ENCODE results near the gene NTPCR.
"Not testable (repeated sequence)": the region's sequence is repeated elsewhere in the genome, so short reads cannot be mapped to it uniquely, and the experiment has no call there.

Gene NTPCR

DNA sequence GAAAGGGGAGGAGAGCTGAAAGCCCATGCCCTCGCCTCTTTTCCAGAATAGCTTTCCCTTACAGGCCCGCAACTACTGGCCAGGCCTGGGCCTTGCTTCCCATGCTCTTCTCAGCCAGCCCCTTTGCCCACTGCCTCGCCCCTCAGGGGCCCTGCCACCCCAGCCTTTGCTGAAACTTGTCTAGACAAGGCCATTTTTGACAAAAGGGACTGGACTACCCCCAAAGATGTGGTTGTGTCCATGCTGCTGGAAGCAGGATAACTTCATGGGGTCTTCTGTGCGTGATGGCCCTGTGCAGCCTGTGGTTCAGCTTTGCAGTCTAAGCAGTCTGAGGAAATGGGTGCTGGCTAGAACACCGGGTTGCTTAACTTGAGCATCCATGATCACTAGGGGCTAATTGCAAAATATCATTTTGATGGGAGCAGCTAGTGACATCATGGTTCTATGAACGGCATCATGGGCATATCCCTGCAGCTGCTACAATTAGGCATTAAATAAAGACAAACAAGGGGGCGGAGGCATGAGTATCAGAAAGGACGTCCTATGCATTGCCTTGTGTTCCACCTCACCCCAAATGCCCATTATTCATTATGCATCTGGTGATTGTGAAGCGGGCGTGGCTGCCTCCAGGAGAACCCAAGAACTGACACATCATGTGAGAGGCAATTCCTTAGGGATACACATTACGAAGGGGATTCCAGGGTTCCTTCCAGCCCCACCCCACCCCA lies 36.8 kb downstream of the NTPCR start:
- no peak for DNase-seq

DNA sequence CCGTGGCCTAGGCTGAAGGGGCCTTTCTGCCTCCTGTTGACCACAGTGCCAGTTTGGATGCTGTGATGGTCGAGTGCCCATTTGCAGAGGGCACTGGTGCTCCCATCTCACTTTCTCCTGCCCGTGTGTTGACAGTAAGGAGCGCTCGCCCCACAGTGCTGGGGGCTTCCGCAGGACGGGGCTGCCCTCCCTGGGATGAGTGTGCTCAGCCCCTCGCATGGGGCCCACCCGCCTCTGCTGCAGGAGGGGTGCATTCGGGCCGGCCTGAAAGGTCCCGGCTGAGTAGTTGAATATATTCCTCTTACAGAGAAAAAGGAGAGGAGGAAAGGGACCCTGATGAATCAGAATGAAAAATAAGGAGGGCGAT lies 37.3 kb downstream of the NTPCR start:
- DNase-seq, result no peak

DNA sequence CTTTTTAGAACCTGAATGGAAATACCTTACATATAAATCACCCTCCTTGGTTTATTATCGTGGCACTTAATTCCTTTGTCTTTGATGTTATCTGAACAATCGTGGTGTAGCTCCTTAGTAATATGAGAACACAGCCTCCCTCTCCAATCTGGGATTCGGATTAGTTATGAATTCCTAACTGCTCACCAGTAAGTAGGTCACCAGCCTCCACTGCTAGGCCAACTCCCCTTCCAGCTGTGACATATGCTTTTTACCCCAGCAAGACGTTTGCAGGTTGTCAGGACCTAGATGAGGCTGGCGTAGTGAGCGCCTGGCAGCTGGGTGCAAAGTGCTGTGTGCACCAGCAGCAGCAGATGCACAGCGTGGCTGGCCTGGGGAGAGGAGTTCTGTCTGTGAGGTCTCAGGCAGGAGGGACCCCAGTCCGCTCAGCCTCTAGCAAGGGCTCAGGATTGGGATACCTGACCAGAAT lies 38.2 kb downstream of the NTPCR start:
- DNase-seq, result no peak

DNA sequence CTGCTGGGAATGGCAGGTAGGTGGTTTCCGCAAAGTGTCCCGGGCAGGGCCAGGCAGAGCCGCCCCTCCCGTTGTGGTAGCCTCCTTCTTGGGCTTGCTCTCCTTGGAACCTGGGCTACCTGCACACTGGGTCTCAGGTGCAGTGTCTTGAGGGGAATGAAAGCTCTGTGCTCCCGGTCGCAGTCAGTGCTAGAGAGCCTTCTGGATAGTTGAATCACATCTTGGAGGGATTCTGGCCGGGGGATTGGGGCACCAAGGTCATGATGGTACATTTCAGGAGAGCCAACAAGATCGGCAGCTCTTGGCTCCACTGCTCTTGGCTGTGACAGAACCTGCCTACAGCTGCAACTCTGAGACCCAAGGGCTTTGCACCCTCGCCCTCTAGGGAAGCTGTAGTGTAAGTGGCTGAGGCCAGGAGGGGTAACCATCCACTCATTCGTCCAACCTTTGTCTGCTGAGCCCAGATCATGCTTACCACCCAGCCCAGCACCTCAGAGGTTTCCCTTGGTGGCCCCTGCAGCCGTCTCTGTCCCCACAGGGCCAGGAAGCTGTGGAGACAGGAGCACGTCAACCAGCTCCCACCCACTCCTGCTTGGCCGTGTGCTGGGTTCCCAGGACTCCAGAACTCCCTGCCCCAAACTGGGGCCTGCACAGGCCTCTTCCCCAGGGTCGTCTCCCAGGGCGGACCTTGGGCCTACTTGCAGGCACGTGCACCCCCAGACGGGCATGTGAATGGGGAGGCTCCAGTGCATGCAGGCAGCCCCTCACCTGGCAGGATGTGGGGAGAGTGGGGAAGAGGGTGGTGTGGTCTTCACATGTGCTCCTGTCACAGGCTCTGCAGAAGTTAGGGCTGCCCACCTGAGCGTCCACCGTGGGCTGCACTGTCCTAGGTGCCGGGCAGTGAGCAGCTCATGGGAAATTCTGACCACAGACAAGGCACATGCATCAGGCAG lies 40.0 kb downstream of the NTPCR start:
- DNase-seq, result no peak

DNA sequence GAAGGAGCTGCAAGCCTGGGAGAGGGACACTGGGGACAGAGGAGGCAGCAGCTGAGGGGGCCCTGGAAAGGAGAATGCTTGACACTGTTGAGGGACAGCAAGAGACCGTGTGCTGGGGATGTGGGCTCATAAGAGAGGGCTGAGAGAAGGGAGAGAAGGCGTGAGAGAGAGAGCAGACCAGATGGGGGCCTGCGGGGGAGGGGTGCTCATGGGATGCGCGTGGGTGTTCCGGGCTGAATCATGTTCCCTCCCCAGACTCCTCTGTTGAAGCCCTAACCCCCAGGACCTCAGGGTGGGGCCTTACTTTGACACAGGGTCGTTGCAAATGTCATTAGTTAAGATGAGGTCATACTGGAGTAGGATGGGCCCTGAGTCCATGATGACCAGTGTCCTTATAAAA lies 40.8 kb downstream of the NTPCR start:
- DNase-seq, result no peak

DNA sequence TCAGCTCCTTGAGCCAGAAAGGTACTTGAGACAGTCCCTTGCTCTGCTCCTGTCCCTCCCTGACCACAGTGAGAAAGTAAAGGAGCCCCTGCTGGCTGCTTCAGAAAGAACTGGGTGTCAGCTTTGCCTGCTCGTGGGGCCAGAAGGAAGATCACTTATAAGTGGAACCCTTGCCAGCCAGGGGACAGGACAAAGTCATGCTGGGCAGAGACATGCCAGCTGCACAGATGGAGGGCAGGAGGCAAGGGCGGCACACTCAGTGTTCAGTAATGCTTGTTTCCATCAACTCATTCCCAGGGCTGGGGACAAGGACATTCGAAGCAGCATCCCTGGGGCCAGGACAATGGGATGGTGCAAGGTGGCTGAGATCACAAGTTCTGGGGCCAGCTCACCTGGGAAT lies 41.8 kb downstream of the NTPCR start:
- DNase-seq, result no peak

DNA sequence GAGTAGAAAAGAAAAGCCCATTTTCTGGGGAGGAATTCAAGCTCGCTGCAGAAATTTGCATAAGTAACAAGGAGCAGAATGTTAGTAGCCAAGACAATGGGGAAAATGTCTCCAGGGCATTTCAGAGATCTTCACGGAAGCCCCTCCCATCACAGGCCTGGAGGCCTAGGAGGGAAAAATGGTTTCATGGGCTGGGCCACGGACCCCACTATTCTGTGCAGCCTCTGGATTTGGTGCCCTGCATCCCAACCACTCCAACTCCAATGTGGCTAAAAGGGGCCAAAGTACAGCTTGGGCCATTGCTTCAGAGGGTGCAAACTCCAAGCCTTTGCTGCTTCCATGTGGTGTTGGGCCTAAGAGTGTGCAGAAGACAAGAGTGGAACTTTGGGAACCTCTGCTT lies 43.1 kb downstream of the NTPCR start:
- DNase-seq, result no peak

DNA sequence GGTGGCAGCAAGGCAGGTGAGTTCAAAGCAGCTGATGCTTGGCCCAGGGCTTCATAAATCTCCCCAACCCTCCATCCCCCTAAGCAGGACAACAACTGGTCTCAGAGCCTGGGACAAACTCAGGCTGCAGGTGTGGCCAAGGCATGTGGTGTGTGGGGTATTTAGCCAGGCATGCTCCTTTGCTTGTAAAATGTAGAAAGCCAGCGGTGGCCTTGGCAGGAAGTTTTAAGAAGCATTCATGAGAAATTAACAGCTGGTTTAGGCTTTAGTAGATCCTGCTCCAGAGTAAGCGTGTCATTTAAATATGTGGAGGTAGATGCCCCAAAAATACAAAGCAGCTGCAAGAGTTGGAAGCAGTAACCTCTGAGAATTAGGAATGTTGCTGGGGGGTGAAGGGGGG lies 44.8 kb downstream of the NTPCR start:
- DNase-seq, result no peak

DNA sequence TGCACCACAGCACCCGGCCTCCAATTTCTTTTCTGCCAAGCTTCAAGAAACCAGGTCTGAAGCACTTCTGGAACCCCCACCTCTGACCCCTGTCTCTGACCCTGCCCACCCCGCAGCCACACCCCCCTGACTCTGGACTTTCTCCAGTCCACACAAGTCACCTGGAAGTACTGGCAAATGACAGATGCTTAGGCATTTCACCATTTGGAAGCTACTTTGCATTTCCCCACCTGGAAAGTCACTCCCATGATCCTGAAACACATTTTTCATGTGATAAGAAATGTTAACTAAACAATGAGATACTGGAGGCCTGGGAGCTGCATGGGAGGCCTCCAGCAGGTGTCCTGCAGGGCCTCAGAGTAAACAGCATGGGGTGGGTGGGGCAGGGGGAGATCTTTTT lies 45.7 kb downstream of the NTPCR start:
- DNase-seq, result no peak

DNA sequence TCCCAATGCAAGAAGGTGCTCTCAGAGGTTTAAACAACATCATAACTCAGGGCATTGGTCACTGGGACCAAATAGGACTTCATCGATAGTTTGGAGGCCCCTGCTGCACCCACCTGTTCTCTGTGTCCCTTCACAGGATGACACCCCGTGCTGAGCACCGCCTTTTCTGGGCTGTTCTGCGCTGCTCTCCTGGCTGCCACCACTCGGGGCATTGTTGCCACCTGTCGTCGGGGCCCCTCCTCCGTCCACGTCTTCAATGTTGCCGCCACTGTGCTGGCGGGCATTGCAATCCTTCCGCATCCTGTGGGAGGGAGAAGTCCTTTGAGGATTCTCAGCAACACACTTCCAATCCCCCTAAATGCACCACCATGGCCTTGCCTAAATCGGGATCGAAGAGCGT lies 47.7 kb downstream of the NTPCR start:
- DNase-seq, result no peak

DNA sequence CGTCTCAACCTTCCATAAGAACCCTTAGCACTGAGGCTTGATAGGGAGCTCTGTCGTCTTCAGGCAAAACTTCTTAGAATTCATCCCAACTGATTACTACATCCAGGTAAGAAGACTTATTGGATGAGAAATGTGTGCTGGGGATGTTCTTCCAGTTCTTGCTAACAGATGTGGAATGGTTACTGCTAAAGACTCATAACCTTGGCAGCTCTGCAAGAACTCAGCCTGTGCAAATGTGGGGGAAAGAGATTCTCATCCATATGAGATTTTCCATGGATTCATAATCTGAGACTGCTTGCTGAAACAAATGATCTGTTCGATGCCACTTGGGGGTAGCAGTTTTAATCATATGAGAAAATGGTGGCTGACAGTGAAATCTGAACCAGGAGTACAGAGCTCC lies 48.2 kb downstream of the NTPCR start:
- no peak for DNase-seq

DNA sequence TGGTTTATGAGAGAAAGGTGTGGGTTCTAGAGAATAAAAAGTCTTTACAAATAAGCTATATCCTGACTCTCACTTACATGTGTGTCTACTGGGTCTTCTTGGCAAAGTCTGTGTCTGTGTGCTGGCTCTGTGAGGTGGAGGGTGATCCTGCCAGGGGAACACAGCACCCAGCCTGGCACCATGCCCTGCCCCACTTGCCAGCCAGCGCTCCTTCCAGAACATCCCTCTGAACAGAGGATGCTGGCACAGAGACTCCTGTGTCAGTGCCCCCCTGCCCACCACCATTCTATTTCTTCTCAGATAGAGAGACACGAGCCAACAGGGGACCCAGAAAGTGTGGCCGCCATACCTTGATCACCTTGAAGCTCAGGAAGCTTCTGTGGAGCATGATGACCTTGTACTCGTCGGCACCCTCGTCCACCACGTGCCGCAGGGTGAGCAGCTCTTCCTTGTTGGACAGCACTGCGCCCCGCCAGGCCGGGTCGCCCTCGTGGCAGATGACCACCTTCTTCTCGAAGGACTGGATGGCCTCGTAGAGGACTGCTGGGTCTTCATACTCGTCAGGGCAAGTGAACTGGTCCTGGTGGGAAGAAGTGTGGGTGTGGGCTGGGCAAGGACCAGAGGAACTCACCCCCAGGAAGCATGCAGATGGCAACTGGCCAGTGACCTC lies 49.7 kb downstream of the NTPCR start:
- no peak for DNase-seq

DNA sequence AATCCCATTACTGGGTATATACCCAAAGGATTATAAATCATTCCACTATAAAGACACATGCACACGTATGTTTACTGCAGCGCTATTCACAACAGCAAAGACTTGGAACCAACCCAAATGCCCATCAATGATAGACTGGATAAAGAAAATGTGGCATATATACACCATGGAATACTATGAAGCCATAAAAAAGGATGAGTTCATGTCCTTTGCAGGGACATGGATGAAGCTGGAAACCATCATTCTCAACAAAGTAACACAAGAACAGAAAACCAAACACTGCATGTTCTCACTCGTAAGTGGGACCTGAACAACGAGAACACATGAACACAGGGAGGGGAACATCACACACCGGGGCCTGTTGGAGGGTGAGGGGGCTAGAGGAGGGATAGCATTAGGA lies 53.2 kb downstream of the NTPCR start:
- DNase-seq, result not testable (repeated sequence)

DNA sequence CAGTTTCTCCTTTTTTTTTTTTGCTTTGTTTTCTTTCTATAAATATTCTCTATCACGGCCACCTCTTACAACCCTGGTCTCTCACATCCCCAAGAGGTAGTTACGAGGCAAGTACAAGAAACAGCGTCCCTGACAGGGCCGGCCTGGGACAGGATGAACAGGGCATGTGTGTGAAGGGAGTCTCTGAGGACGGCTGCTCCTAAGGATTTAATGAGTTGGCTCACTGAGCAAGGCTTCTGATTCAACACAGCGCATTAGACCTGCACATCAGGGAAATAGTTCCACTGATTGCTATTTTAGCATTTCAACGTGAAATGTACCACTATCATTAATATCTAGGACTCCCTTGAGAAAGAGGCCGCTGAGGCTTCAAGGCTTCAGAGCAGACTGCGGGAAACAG lies 54.0 kb downstream of the NTPCR start:
- DNase-seq, result no peak

DNA sequence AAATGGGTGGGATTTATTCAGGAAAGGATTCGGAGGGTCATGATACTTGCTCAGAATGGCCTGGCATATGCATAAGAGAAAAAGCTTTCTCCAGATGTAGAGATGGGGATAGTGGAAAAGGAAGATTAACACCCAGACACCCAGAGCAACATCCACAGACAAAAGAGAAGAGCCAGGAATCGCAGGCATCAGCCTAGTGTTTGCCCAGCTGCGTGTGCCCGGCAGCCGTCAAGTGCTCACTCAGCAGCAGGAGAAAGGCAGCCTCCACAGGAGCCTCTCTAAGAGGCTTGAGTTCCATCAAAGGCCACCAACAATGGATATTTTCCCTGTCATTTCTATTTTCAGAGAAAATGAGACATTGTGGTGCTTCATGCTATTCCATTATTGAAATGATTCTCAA lies 54.7 kb downstream of the NTPCR start:
- no peak for DNase-seq

DNA sequence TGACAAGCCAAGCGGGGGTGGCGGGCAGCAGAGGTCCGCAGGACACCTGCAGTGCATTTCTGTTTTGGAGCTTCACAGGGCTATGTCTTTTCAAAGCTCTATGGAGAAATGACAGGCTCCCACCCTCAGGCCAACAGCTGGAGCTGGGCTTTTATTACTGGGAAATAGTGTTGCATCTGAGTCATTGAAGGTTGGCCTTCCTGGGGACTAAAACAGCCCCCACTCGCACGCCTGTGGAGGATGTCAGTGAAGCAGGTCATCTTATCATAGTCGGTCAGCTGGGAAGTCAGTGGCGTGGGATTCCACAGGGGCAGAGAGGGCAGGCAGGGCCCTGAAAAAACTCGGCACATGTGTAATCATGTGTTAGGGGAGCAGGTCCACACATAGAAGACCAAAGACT lies 55.3 kb downstream of the NTPCR start:
- no peak for DNase-seq

DNA sequence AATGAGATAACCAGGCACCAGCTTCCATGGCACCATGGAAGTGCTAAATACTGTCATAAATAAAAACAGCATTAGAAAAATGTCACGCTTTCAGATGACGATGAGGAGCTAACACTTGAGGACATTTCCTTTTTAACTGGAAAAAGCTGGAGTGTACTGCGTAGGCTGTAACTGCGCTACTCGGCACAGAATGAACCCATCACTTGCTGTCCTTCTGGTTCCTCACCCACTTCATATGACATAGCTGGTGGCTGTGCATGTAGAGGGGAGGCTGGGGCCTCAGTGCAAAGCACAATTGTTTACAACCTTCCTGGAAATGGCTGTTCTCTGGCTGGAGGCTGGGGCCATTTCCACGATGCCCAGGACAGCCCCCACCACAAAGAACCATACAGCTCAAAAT lies 55.7 kb downstream of the NTPCR start:
- DNase-seq, result no peak

DNA sequence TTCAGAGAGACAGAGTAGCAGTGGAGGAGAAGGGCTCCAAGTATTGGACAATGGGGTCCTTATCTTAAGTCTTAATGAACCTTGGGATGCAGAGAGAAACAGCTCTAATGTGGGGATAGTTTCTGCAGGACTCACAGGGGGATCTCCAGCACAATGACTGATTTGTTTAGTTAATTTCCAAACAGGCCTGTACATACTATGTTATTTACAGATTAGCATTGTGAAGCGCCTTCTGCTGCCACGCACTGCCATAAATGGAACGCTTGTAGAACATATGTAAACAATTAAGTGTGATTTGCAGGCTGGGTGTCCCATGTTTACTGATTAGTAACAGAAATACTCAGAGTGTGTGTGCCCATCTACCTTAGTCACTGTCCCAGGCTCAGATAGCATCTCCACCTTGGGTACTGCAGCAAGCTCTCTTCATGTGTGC lies 56.1 kb downstream of the NTPCR start:
- no peak for DNase-seq

DNA sequence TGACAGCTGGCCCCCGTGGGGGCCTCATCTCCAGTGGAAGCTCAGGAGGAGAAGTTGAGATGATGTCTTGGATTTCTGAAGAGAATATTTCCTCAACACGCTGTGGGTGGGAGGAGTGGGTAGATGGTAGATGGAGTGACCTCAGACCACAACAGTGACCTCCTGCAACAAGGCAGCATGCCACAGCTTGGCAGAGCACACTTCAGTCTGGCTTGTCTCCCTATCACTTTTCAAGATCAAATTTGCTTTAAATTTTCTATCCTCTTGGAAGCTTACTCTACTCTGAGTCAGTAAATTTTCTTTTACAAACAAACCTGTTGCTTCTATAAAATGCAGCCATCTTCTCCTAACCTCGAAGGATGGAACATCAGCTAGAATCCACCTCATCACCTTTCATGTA lies 59.7 kb downstream of the NTPCR start:
- no peak for DNase-seq

DNA sequence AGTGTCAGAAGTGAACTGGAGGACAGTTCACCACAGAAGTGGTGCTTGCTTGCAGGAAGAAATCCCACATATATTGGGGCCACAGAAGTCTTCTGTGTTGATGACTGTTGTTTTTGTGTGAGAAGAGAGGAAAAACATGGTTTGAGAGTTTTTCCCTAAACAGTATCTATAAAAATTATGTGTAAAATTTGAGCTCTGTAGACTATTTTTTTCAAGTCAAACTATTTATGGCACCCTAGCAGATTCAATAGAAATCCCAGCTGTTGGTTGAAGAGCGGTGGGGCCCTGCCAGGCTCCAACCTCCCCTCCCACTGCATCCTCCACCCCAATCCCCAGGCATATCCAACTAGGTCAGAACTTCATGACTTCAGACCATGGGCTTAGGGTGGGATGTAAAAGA lies 61.6 kb downstream of the NTPCR start:
- DNase-seq, result no peak

DNA sequence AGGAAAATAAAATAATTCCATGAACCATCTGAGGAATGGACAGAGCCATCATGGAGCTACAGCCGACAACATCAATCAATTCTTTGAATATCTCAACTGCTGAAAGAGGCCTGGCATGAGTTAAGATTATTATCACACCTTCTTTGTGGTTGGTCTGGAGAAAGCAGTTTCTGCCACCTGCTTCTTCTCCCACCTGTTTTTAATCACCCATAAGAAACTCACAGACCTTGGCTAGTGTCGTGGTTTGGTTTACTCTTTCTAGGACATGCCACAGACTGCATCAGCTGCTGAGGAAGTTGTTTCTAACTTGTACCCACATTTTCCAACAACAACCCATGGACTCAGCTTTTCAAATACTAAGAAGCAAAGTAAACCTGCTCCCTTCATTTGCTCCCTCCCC lies 65.6 kb downstream of the NTPCR start:
- no peak for DNase-seq

DNA sequence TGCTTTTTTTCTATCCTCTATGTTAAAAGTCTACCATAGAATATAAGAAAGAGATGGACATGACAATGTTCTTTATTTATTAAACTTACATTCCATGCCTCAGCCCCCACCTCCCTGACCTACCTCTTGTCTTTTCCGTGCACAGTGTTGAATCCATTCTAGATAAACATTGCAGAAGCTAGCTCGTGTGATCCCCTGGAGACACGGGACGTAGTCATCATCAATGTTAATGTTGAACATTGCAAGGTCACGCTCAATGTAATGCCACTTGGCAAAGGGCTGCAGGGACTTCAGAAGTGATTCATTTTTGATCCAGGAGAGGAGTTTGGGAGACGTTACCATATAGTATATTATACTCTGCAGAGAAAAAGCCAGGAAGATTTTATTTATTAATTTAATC lies 66.4 kb downstream of the NTPCR start:
- no peak for DNase-seq

DNA sequence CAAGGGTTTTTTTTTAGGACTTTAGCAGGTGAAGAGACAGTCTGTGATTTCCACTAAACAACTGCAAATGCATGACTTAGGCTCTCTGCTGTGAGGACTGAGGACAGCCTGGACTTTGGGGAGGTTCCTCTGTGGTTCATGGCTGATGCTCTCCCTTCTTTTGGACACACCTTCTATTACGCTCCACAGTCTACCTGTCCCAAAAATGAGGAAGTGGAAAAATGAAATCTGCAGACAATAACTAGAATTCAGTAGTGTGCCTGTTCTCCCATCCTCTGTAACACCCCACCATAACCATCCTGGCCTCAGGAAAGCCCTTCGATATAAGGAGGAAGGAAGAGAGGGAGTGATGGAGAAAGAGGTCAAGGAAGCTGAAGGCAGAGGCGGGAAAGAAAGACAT lies 68.7 kb downstream of the NTPCR start:
- DNase-seq, result no peak
